Endothelial cell of umbilical vein (primary cell): Measurements from ENCODE around the gene GAL3ST2. TPM values are rescaled to one million over a fixed set of nuclear protein-coding genes. Genes with fewer than 3 reads are reported as not detected.
"Not testable (repeated sequence)": the region's sequence is repeated elsewhere in the genome, so short reads cannot be mapped to it uniquely, and the experiment has no call there.

ENCODE experiments used
- BruUV-seq: library from RNA; stranded (reverse); fragments of 400-500 nt; replicated peaks from 2 replicates; lab custom pipeline; 2021; lab: Mats Ljungman, UMichigan
- CTCF ChIA-PET: fragments of 300-600, 350-600 bp; sonication (Branson Sonifier 250); formaldehyde crosslinking; loops from one replicate; lab custom pipeline; 2021; ENCODE audit warnings: antibody characterized with exemption, inconsistent platforms; lab: Charles Lee
- POLR2A ChIA-PET: fragments of 300-600, 350-600 bp; sonication (Branson Sonifier 250); formaldehyde crosslinking; loops from one replicate; lab custom pipeline; 2021; ENCODE audit warnings: antibody characterized with exemption, inconsistent platforms; lab: Charles Lee
- DNase-seq: peaks from one replicate; pipeline ENCODE4 v3.0.0-alpha.2; 2011; ENCODE audit warnings: low read depth, low spot score
- FAIRE-seq: peaks from 2 replicates; lab custom pipeline; 2011; peaks lifted over from hg19 to GRCh38; lab: Jason Lieb, UNC
- H2AFZ ChIP-seq: 2 replicates; pipeline ENCODE4 v1.6.0; 2012; ENCODE audit warnings: low read depth, low read length, control low read depth, inconsistent platforms
- H3K27ac ChIP-seq: 2 replicates; pipeline ENCODE4 v1.5.1; 2011; ENCODE audit warnings: low read depth, mild to moderate bottlenecking, control low read depth, low read length, moderate library complexity; ENCODE audit not compliant: insufficient read depth
- H3K27me3 ChIP-seq, 2 experiments: 2 replicates each; pipeline versions ENCODE4 v1.6.0 to v1.6.1; 2011; ENCODE audit warnings: low read length in 2 of 2, mixed read lengths in 1 of 2; ENCODE audit not compliant: control insufficient read depth in 2 of 2, insufficient read depth in 2 of 2
- H3K36me3 ChIP-seq, 2 experiments: 2 replicates in 1 of 2; 3 replicates in 1 of 2; pipeline ENCODE4 v1.5.1; 2011; ENCODE audit warnings: low read length in 2 of 2, mild to moderate bottlenecking in 1 of 2, moderate library complexity in 1 of 2; ENCODE audit not compliant: control insufficient read depth in 2 of 2, insufficient read depth in 2 of 2; ENCODE audit errors: extremely low read depth in 1 of 2
- H3K4me1 ChIP-seq: 3 replicates; pipeline ENCODE4 v1.5.1; 2011; ENCODE audit warnings: mild to moderate bottlenecking, low read length; ENCODE audit not compliant: control insufficient read depth, insufficient read depth; ENCODE audit errors: extremely low read depth
- H3K4me2 ChIP-seq: 2 replicates; pipeline ENCODE4 v1.6.1; 2011; ENCODE audit warnings: low read length, control low read depth, mixed read lengths; ENCODE audit not compliant: insufficient read depth
- H3K4me3 ChIP-seq, 3 experiments: fragments of 200-600 bp in 1 of 3; sonication (generic), shearing (Covaris generic) in 1 of 3; replicated peaks in 1 of 3; 2 replicates each; pipeline ENCODE4 v1.5.1; 2011 to 2016; ENCODE audit warnings: control low read depth in 3 of 3, low read length in 3 of 3, mild to moderate bottlenecking in 2 of 3, inconsistent platforms in 1 of 3, low read depth in 1 of 3, moderate library complexity in 1 of 3; ENCODE audit not compliant: insufficient read depth in 1 of 3
- H3K79me2 ChIP-seq: 2 replicates; pipeline ENCODE4 v1.6.0; 2012; ENCODE audit warnings: low read length, inconsistent platforms; ENCODE audit not compliant: control insufficient read depth, insufficient read depth
- H3K9ac ChIP-seq: replicated peaks from 2 replicates; pipeline ENCODE3; 2011; ENCODE audit warnings: low read length, control low read depth; ENCODE audit not compliant: insufficient read depth; ENCODE audit errors: extremely low read depth
- H3K9me1 ChIP-seq: replicated peaks from 3 replicates; pipeline ENCODE4 v1.6.0; 2011; ENCODE audit warnings: mild to moderate bottlenecking, low read length; ENCODE audit not compliant: control insufficient read depth, insufficient read depth; ENCODE audit errors: extremely low read depth
- H3K9me3 ChIP-seq: replicated peaks from 2 replicates; pipeline ENCODE4 v1.5.1; 2012; ENCODE audit warnings: low read length, inconsistent platforms; ENCODE audit not compliant: control insufficient read depth, insufficient read depth
- H4K20me1 ChIP-seq: replicated peaks from 2 replicates; pipeline ENCODE3; 2011; ENCODE audit warnings: mild to moderate bottlenecking, low read length; ENCODE audit not compliant: control insufficient read depth, insufficient read depth; ENCODE audit errors: extremely low read depth
- EZH2 ChIP-seq: IDR thresholded peaks from 2 replicates; pipeline ENCODE4 v1.6.1; 2012; ENCODE audit warnings: borderline replicate concordance, low read depth, mild to moderate bottlenecking, moderate library complexity, low read length, inconsistent platforms; ENCODE audit not compliant: severe bottlenecking
- FOS ChIP-seq: IDR thresholded peaks from 2 replicates; pipeline ENCODE4 v1.6.1; 2011; ENCODE audit warnings: mild to moderate bottlenecking, low read length, moderate library complexity, borderline replicate concordance; ENCODE audit not compliant: insufficient read depth
- GATA2 ChIP-seq: IDR thresholded peaks from 2 replicates; pipeline ENCODE4 v1.7.0; 2011; ENCODE audit warnings: low read depth, mild to moderate bottlenecking, moderate library complexity, mixed read lengths, low read length; ENCODE audit not compliant: insufficient read length, insufficient read depth
- JUN ChIP-seq: IDR thresholded peaks from 2 replicates; pipeline ENCODE4 v1.6.1; 2011; ENCODE audit warnings: borderline replicate concordance, low read depth; ENCODE audit not compliant: insufficient read length, insufficient read depth
- MYC ChIP-seq: IDR thresholded peaks from one replicate; pipeline ENCODE4 v1.6.1; 2011; ENCODE audit warnings: mild to moderate bottlenecking, low read depth, low read length
- POLR2A ChIP-seq: IDR thresholded peaks from 2 replicates; pipeline ENCODE4 v1.6.1; 2012; ENCODE audit warnings: low read depth, mild to moderate bottlenecking, control low read depth, low read length
- POLR2AphosphoS5 ChIP-seq: IDR thresholded peaks from 2 replicates; pipeline ENCODE4 v1.6.1; 2012; ENCODE audit warnings: low read depth, mild to moderate bottlenecking, control low read depth, low read length, moderate library complexity; ENCODE audit not compliant: insufficient read depth
- dilution Hi-C: fragments of 300-500 bp; cut with MboI; formaldehyde crosslinking; loops from one replicate; pipeline ENCODE4 v1.15.0; 2019; ENCODE audit warnings: low sequenced_read_pairs; ENCODE audit not compliant: extremely low pct_ligation_motif_present
- intact Hi-C: fragments of 100-400 bp; cut with micrococcal nuclease; formaldehyde crosslinking; loops from one replicate; pipeline ENCODE4 v1.10.0; 2022
- polyA plus RNA-seq, 4 experiments: library from polyadenylated mRNA; depleted of rRNA in 3 of 4; stranded (reverse) in 3 of 4; unstranded in 1 of 4; fragments of >200 nt; gene quantifications; 2 replicates each; pipeline versions ENCODE4 v1.2.1 to v1.2.3, GENCODE V29; 2011 to 2012; ENCODE audit warnings: missing spikeins in 1 of 4
- total RNA-seq: library from RNA; stranded (reverse); gene quantifications from 2 replicates; pipeline ENCODE4 v1.2.3, GENCODE V29; 2021
- TF ChIP-seq, protein P1 (sequence below): IDR thresholded peaks from 2 replicates; pipeline ENCODE4 v1.6.1; 2011; ENCODE audit not compliant: insufficient read depth, insufficient read length
- TF ChIP-seq, protein P2 (sequence below), 2 donors: IDR thresholded peaks; 1 replicate in 1 of 2; 2 replicates in 1 of 2; pipeline ENCODE4 v1.5.1; 2011; ENCODE audit warnings: low read length in 2 of 2, mild to moderate bottlenecking in 2 of 2, moderate library complexity in 2 of 2, control low read depth in 1 of 2, inconsistent platforms in 1 of 2, low read depth in 1 of 2; ENCODE audit not compliant: insufficient read depth in 1 of 2; ENCODE audit errors: extremely low read depth in 1 of 2

GAL3ST2 gene
- total and polyA plus RNA-seq, 2 donors (not counting 3 experiments of a cell fraction or from before 2014, with no cell fraction given) = not detected

DNA sequence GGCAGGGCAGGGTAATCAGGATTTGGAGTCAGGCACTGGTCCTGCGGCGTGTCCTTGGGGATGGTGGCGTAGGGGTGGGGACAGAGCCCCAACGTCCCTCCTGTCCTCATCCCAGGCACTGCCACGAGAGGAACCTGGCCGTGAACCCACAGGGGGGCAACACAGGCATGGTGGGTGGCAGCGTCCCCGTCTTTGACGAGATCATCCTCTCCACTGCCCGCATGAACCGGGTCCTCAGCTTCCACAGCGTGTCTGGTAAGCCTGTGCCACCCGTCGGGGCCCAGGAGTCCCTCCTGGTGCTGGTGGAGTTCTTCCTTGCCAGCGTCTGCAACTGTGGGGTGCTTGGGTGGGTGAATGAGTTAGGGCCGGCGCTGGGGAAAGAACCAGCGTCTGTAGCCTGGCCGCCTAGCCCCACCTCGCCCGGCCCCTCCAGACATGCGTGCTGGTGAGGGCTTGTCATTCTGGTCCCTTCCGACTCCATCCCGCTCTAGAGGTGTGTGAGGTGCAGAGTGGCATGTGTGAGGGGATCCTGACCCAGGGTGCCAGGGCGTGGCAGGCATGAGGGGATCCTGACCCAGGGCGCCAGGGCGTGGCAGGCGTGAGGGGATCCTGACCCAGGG, 34.2 kb upstream of the GAL3ST2 start:
- Histone ChIP-seq H3K9me1 (no peaks in the 10 kb centered on the region), H4K20me1 (no peaks in the 10 kb centered on the region), H2AFZ (no peak overlapping the region), H3K4me2 (no peak overlapping the region), H3K9me3 (no peaks in the 10 kb centered on the region), H3K36me3 (peaks cover 2 to 18% of the 10 kb centered on the region in 2 experiments), H3K9ac (no peak overlapping the region), H3K4me3 (no peak overlapping the region), H3K4me1 (peaks cover 6% of the 10 kb centered on the region), H3K27me3 (no peaks in the 10 kb centered on the region), H3K27ac (no peak overlapping the region), H3K79me2 (no peaks in the 10 kb centered on the region)
- dilution Hi-C loops = no loop called here
- TF ChIP-seq FOS = no peak
- TF ChIP-seq, protein P1, sequence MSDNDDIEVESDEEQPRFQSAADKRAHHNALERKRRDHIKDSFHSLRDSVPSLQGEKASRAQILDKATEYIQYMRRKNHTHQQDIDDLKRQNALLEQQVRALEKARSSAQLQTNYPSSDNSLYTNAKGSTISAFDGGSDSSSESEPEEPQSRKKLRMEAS = no peak
- TF ChIP-seq, protein P2, sequence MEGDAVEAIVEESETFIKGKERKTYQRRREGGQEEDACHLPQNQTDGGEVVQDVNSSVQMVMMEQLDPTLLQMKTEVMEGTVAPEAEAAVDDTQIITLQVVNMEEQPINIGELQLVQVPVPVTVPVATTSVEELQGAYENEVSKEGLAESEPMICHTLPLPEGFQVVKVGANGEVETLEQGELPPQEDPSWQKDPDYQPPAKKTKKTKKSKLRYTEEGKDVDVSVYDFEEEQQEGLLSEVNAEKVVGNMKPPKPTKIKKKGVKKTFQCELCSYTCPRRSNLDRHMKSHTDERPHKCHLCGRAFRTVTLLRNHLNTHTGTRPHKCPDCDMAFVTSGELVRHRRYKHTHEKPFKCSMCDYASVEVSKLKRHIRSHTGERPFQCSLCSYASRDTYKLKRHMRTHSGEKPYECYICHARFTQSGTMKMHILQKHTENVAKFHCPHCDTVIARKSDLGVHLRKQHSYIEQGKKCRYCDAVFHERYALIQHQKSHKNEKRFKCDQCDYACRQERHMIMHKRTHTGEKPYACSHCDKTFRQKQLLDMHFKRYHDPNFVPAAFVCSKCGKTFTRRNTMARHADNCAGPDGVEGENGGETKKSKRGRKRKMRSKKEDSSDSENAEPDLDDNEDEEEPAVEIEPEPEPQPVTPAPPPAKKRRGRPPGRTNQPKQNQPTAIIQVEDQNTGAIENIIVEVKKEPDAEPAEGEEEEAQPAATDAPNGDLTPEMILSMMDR (IDR thresholded peaks at IDR 0.05; ENCODE audit: extremely low read depth in 1 of 2, insufficient read depth in 1 of 2, low read depth in 1 of 2, low read length in 2 of 2) = no peak
- no peak for TF ChIP-seq EZH2
- TF ChIP-seq GATA2 = no peak
- no peak for TF ChIP-seq MYC
- TF ChIP-seq POLR2AphosphoS5 = no peak
- no peak for TF ChIP-seq JUN
- no peak for TF ChIP-seq POLR2A
- POLR2A ChIA-PET = no interaction called here
- FAIRE-seq (no peak), DNase-seq (no peak)
- intact Hi-C loops = no loop called here
- CTCF ChIA-PET = no interaction called here
- BruUV-seq = no TSS peak

- H2AFZ ChIP-seq, POLR2A ChIA-PET, BruUV-seq, H3K4me1 ChIP-seq, H3K4me2 ChIP-seq, H3K9ac ChIP-seq, CTCF ChIA-PET, H3K27me3 ChIP-seq, dilution Hi-C loops, DNase-seq, intact Hi-C loops, H3K9me3 ChIP-seq, FAIRE-seq, H3K4me3 ChIP-seq, H3K79me2 ChIP-seq, H3K9me1 ChIP-seq, H4K20me1 ChIP-seq, H3K27ac ChIP-seq: not testable (repeated sequence)
- H3K36me3 ChIP-seq = peaks cover 2 to 18% of the 10 kb centered on the region in 2 experiments
Measured at GRCh38 chr2:241743008-241743407, 33.6 kb upstream of the GAL3ST2 start.
